Measurements from ENCODE around the gene TCIRG1.
"Not testable (repeated sequence)": the region's sequence is repeated elsewhere in the genome, so short reads cannot be mapped to it uniquely, and the experiment has no call there.

TCIRG1 gene

GRCh38 chr11:68038718-68039525, at the start of gene TCIRG1:
TCIRG1 (plus strand) TSS chr11:68039025; CDS start chr11:68041272, 2,247 bp downstream.
- no peak for DNase-seq

- not testable (repeated sequence) for DNase-seq
These were observed 48.1 kb upstream of the TCIRG1 start for GRCh38 chr11:67990546-67991346.

GRCh38 chr11:67991347-67992121, 47.3 kb upstream of the TCIRG1 start:
- DNase-seq = not testable (repeated sequence)

GRCh38 chr11:67993821-67994220, 45.0 kb upstream of the TCIRG1 start:
- not testable (repeated sequence) for DNase-seq

GRCh38 chr11:67994387-67994786, 44.4 kb upstream of the TCIRG1 start:
- DNase-seq = not testable (repeated sequence)

- DNase-seq = not testable (repeated sequence)
These were observed 43.7 kb upstream of the TCIRG1 start for GRCh38 chr11:67995129-67995528.

GRCh38 chr11:67995579-67995978, 43.2 kb upstream of the TCIRG1 start:
- DNase-seq = not testable (repeated sequence)

GRCh38 chr11:67996051-67996450, 42.8 kb upstream of the TCIRG1 start:
- DNase-seq = no peak

- DNase-seq = no peak
These were observed 42.0 kb upstream of the TCIRG1 start for GRCh38 chr11:67996622-67997474.

- DNase-seq = no peak
These were observed 41.3 kb upstream of the TCIRG1 start for GRCh38 chr11:67997475-67997921.

- no peak for DNase-seq
These were observed 40.4 kb upstream of the TCIRG1 start for GRCh38 chr11:67998150-67999045.

GRCh38 chr11:67999201-67999629, 39.6 kb upstream of the TCIRG1 start:
- DNase-seq = no peak

GRCh38 chr11:67999704-68000103, 39.1 kb upstream of the TCIRG1 start:
- no peak for DNase-seq

GRCh38 chr11:68002575-68002937, 36.3 kb upstream of the TCIRG1 start:
- no peak for DNase-seq

- no peak for DNase-seq
These were observed 35.6 kb upstream of the TCIRG1 start for GRCh38 chr11:68002938-68003845.

GRCh38 chr11:68003846-68004550, 34.8 kb upstream of the TCIRG1 start, which contains the start of gene UNC93B1:
UNC93B1 (minus strand) TSS chr11:68004097; CDS start chr11:68004043, 54 bp downstream.
- no peak for DNase-seq

GRCh38 chr11:68004551-68005335, 34.1 kb upstream of the TCIRG1 start:
- DNase-seq = no peak

GRCh38 chr11:68006606-68007166, 32.1 kb upstream of the TCIRG1 start:
- no peak for DNase-seq
